Measurements from ENCODE around the gene ACOX1.

- TF ChIP-seq EZH2 (IDR thresholded peaks at IDR 0.05; ENCODE audit: borderline replicate concordance) (no peak), CTCF (IDR thresholded peaks at IDR 0.05; ENCODE audit: poor library complexity) (no peak), EZH2phosphoT487 (IDR thresholded peaks at IDR 0.05; ENCODE audit: low read depth, severe bottlenecking, unreplicated experiment) (no peak)
Measured at GRCh38 chr17:75898065-75898464, 80.9 kb downstream of the ACOX1 start.

Data from hepatocyte (in vitro differentiated cells).